Trophoblast cell (in vitro differentiated cells and primary cell): ENCODE measurements around the gene HEXIM1.
A peak's percentile ranks its signal among the peaks of the same experiment; 100 is the strongest.

Experiments
- DNase-seq, 2 donors: peaks; one replicate each; pipeline ENCODE4 v3.0.0-alpha.2; 2016
- H2AFZ ChIP-seq: 2 replicates; pipeline ENCODE4 v1.6.1; 2013; ENCODE audit warnings: low read length, moderate library complexity, mild to moderate bottlenecking; ENCODE audit not compliant: insufficient read depth, poor library complexity
- H2AK5ac ChIP-seq: 2 replicates; pipeline ENCODE4 v1.6.1; 2013; ENCODE audit warnings: mild to moderate bottlenecking, low read length
- H2BK120ac ChIP-seq: 2 replicates; pipeline ENCODE4 v1.6.1; 2013; ENCODE audit warnings: low read length, mild to moderate bottlenecking, moderate library complexity; ENCODE audit not compliant: insufficient read depth, poor library complexity
- H2BK12ac ChIP-seq: 2 replicates; pipeline ENCODE4 v1.6.1; 2013; ENCODE audit warnings: mild to moderate bottlenecking, low read length, moderate library complexity
- H2BK5ac ChIP-seq: 2 replicates; pipeline ENCODE4 v1.6.1; 2013; ENCODE audit warnings: low read length, low read depth, moderate library complexity, mild to moderate bottlenecking; ENCODE audit not compliant: poor library complexity
- H3K14ac ChIP-seq: 2 replicates; pipeline ENCODE4 v1.6.1; 2013; ENCODE audit warnings: mild to moderate bottlenecking, low read length
- H3K18ac ChIP-seq: 2 replicates; pipeline ENCODE4 v1.6.1; 2013; ENCODE audit warnings: mild to moderate bottlenecking, low read length
- H3K23ac ChIP-seq: 2 replicates; pipeline ENCODE4 v1.6.1; 2013; ENCODE audit warnings: low read length
- H3K27ac ChIP-seq: 2 replicates; pipeline ENCODE4 v1.5.1; 2013; ENCODE audit warnings: low read depth, mild to moderate bottlenecking, inconsistent platforms, low read length, moderate library complexity
- H3K27me3 ChIP-seq: 2 replicates; pipeline ENCODE4 v1.6.1; 2013; ENCODE audit warnings: inconsistent platforms, mild to moderate bottlenecking, low read length, moderate library complexity; ENCODE audit not compliant: insufficient read depth
- H3K36me3 ChIP-seq, 2 experiments: 1 replicate in 1 of 2; 2 replicates in 1 of 2; pipeline ENCODE4 v1.6.1; 2013; ENCODE audit warnings: low read length in 2 of 2, mild to moderate bottlenecking in 2 of 2, moderate library complexity in 1 of 2; ENCODE audit not compliant: insufficient read depth in 2 of 2, control insufficient read depth in 1 of 2
- H3K4ac ChIP-seq: 2 replicates; pipeline ENCODE4 v1.6.1; 2013; ENCODE audit warnings: low read depth, mild to moderate bottlenecking, low read length, moderate library complexity
- H3K4me1 ChIP-seq, 2 experiments: 1 replicate in 1 of 2; 2 replicates in 1 of 2; pipeline ENCODE4 v1.6.1; 2013; ENCODE audit warnings: low read length in 2 of 2, mild to moderate bottlenecking in 2 of 2, moderate library complexity in 1 of 2; ENCODE audit not compliant: insufficient read depth in 2 of 2, control insufficient read depth in 1 of 2
- H3K4me2 ChIP-seq: 2 replicates; pipeline ENCODE4 v1.6.1; 2013; ENCODE audit warnings: inconsistent platforms, mild to moderate bottlenecking, low read length, moderate library complexity
- H3K4me3 ChIP-seq: 2 replicates; pipeline ENCODE4 v1.5.1; 2013; ENCODE audit warnings: mild to moderate bottlenecking, low read depth, low read length, inconsistent platforms
- H3K79me1 ChIP-seq: one replicate; pipeline ENCODE4 v1.6.1; 2013; ENCODE audit warnings: low read length
- H3K79me2 ChIP-seq: 2 replicates; pipeline ENCODE4 v1.6.1; 2013; ENCODE audit warnings: low read length, mild to moderate bottlenecking; ENCODE audit not compliant: control insufficient read depth, insufficient read depth, poor library complexity
- H3K9ac ChIP-seq: 2 replicates; pipeline ENCODE4 v1.6.1; 2013; ENCODE audit warnings: mild to moderate bottlenecking, low read length
- H3K9me3 ChIP-seq: 2 replicates; pipeline ENCODE4 v1.6.1; 2013; ENCODE audit warnings: low read depth, mild to moderate bottlenecking, control low read depth, inconsistent platforms, low read length; ENCODE audit not compliant: insufficient read depth
- H4K12ac ChIP-seq: 2 replicates; pipeline ENCODE4 v1.6.1; 2013; ENCODE audit warnings: low read depth, mild to moderate bottlenecking, low read length, moderate library complexity
- H4K8ac ChIP-seq: 2 replicates; pipeline ENCODE4 v1.6.1; 2013; ENCODE audit warnings: low read depth, mild to moderate bottlenecking, low read length, moderate library complexity
- H4K91ac ChIP-seq: one replicate; pipeline ENCODE4 v1.6.1; 2013; ENCODE audit warnings: low read depth, mild to moderate bottlenecking, low read length, moderate library complexity
- WGBS: extraction: QIAGEN DNeasy Blood & Tissue Kit; methylation state at CpG from one replicate; pipeline ENCODE4 v1.1.7; 2013; ENCODE audit warnings: missing lambda C conversion rate; ENCODE audit not compliant: insufficient read length, insufficient coverage; ENCODE audit errors: extremely low coverage; 5-methylcytosine and 5-hydroxymethylcytosine counted together

Gene HEXIM1

GRCh38 chr17:45150911-45151809 lies 2.9 kb downstream of the HEXIM1 start:
- Histone ChIP-seq H2AK5ac (no peak overlapping the region), H3K27me3 (no peaks in the 10 kb centered on the region), H4K91ac (no peak overlapping the region), H3K9ac (no peak overlapping the region), H4K8ac (no peak overlapping the region), H2BK12ac (no peak overlapping the region), H3K4me2 (peak overlapping the region; percentile 54), H4K12ac (no peak overlapping the region), H3K27ac (peak overlapping the region; percentile 19), H3K79me2 (peaks cover 12% of the 10 kb centered on the region), H3K4me3 (no peak overlapping the region), H3K14ac (no peak overlapping the region), H2AFZ (no peak overlapping the region), H3K18ac (no peak overlapping the region), H3K4ac (peak overlapping the region; percentile 27), H2BK5ac (no peak overlapping the region), H3K4me1 (peaks cover 8 to 20% of the 10 kb centered on the region in 2 experiments), H3K36me3 (no peaks in the 10 kb centered on the region), H3K79me1 (peaks cover 23% of the 10 kb centered on the region), H3K9me3 (no peaks in the 10 kb centered on the region), H3K23ac (no peak overlapping the region), H2BK120ac (no peak overlapping the region)
- DNase-seq = no peak
- no CpG with 5 or more reads among the region's 8 CpGs for WGBS

- H3K27me3 ChIP-seq = no peaks in the 10 kb centered on the region
- DNase-seq = no peak
- H3K14ac ChIP-seq = no peak overlapping the region
- no peak overlapping the region for H2AK5ac ChIP-seq
- no peak overlapping the region for H3K4me3 ChIP-seq
- H4K12ac ChIP-seq = no peak overlapping the region
- peak overlapping the region; percentile 73 for H3K27ac ChIP-seq
- H3K79me1 ChIP-seq = peaks cover 5% of the 10 kb centered on the region
- H3K18ac ChIP-seq = no peak overlapping the region
- no peak overlapping the region for H4K8ac ChIP-seq
- H3K9ac ChIP-seq = no peak overlapping the region
- no CpG with 5 or more reads among the region's 4 CpGs for WGBS
- peaks cover under 1% of the 10 kb centered on the region for H3K79me2 ChIP-seq
- no peaks in the 10 kb centered on the region for H3K36me3 ChIP-seq
- H3K23ac ChIP-seq = no peak overlapping the region
- peaks cover 7 to 21% of the 10 kb centered on the region in 2 experiments for H3K4me1 ChIP-seq
- no peak overlapping the region for H2BK12ac ChIP-seq
- H3K9me3 ChIP-seq = no peaks in the 10 kb centered on the region
- peak overlapping the region; percentile 45 for H4K91ac ChIP-seq
- H3K4me2 ChIP-seq = peak overlapping the region; percentile 44
- H2AFZ ChIP-seq = no peak overlapping the region
- no peak overlapping the region for H3K4ac ChIP-seq
- H2BK120ac ChIP-seq = no peak overlapping the region
- H2BK5ac ChIP-seq = peak overlapping the region; percentile 31
Observed at GRCh38 chr17:45155029-45155428, 6.8 kb downstream of the HEXIM1 start.

- H4K8ac ChIP-seq = peak overlapping the region; percentile 46
- peak overlapping the region; percentile 65 for H3K14ac ChIP-seq
- H3K36me3 ChIP-seq = no peaks in the 10 kb centered on the region
- H2BK12ac ChIP-seq = no peak overlapping the region
- peak overlapping the region; percentile 49 for H2BK120ac ChIP-seq
- H3K4me2 ChIP-seq = peak overlapping the region; percentile 44
- H2BK5ac ChIP-seq = peak overlapping the region; percentile 42
- no peak overlapping the region for H3K23ac ChIP-seq
- no peaks in the 10 kb centered on the region for H3K27me3 ChIP-seq
- no peaks in the 10 kb centered on the region for H3K9me3 ChIP-seq
- DNase-seq = peak; percentile 63 to 81
- H4K12ac ChIP-seq = no peak overlapping the region
- H4K91ac ChIP-seq = peak overlapping the region; percentile 45
- no peak overlapping the region for H3K18ac ChIP-seq
- peaks cover 7 to 21% of the 10 kb centered on the region in 2 experiments for H3K4me1 ChIP-seq
- no peak overlapping the region for H2AK5ac ChIP-seq
- peaks cover 2% of the 10 kb centered on the region for H3K79me2 ChIP-seq
- WGBS = no CpG with 5 or more reads among the region's 2 CpGs
- H3K4me3 ChIP-seq = no peak overlapping the region
- peaks cover 6% of the 10 kb centered on the region for H3K79me1 ChIP-seq
- no peak overlapping the region for H2AFZ ChIP-seq
- no peak overlapping the region for H3K4ac ChIP-seq
- no peak overlapping the region for H3K9ac ChIP-seq
- peak overlapping the region; percentile 73 for H3K27ac ChIP-seq
Observed at GRCh38 chr17:45155483-45155882, 7.2 kb downstream of the HEXIM1 start.

GRCh38 chr17:45156242-45156641 lies 8.0 kb downstream of the HEXIM1 start:
- Histone ChIP-seq H2BK5ac (no peak overlapping the region), H4K91ac (peak overlapping the region; percentile 13), H3K23ac (no peak overlapping the region), H3K4ac (no peak overlapping the region), H3K18ac (no peak overlapping the region), H4K8ac (no peak overlapping the region), H3K79me1 (peaks cover 14% of the 10 kb centered on the region), H3K4me2 (no peak overlapping the region), H3K4me3 (no peak overlapping the region), H4K12ac (no peak overlapping the region), H3K27me3 (no peaks in the 10 kb centered on the region), H2AK5ac (no peak overlapping the region), H3K9me3 (no peaks in the 10 kb centered on the region), H2BK12ac (no peak overlapping the region), H2BK120ac (peak overlapping the region; percentile 49), H2AFZ (no peak overlapping the region), H3K79me2 (peaks cover 9% of the 10 kb centered on the region), H3K27ac (peak overlapping the region; percentile 73), H3K4me1 (peaks cover 7 to 20% of the 10 kb centered on the region in 2 experiments), H3K36me3 (no peaks in the 10 kb centered on the region), H3K9ac (no peak overlapping the region), H3K14ac (no peak overlapping the region)
- 100% methylated on average over 2 of the region's 3 CpGs for WGBS
- DNase-seq = no peak
